HG03103 (cell line): Measurements from ENCODE around the gene AKR1B1.

ENCODE experiments used
- ATAC-seq: cut with Tn5 transposase; IDR thresholded peaks from one replicate; pipeline ENCODE4 v1.9.1; 2021; ENCODE audit warnings: low read depth; ENCODE audit not compliant: unreplicated experiment

AKR1B1 gene

DNA sequence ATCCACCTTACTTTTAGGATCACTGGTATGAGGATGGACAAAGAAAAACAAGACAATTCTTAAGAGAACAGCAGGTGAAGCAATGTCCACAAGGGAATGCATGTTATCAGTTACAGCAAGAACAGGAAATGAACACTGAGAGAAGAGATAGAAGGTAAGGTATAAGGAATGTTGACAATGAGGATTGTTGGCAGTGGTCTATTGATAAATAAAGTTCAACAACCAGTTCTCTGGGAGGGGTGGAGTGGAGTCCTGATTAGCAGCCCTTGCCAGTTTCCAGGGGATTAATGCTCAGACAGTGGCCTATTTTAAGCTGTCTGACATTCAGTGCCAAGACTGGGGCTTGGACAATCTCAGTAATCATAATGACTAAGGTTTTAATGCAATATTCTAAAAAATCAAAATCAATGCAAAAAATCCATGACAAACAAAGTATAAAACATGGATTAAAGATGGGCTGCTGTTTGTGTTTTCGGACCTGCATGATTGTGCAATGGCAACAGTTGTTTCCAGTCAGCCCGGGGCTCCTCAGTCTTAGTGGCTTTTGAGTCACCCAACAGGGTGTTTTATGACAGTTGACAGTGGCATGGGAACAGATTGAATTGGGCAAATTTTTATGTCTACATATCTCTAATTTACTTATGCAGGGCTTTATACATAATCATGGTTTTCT, 13.8 kb upstream of the AKR1B1 start:
- no peak for ATAC-seq

DNA sequence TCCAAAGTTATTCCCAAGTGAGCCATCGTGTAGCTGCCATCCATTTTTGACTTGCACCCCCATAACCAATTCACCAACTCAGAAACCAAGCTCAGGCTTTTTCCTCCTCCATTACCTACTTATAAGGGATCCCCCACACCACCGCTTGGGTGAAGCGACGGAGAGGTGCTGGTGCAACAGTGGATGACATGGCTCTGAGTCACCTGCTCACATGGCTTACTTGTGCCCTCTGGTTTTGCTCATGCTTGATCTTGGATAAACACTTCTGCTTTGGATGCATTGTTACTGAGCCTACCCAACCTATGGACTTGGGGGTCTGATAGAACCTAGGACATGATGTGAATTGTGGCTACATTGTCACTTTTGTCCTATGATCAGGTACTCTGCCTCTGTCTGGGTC, 12.0 kb upstream of the AKR1B1 start:
- ATAC-seq: no peak

DNA sequence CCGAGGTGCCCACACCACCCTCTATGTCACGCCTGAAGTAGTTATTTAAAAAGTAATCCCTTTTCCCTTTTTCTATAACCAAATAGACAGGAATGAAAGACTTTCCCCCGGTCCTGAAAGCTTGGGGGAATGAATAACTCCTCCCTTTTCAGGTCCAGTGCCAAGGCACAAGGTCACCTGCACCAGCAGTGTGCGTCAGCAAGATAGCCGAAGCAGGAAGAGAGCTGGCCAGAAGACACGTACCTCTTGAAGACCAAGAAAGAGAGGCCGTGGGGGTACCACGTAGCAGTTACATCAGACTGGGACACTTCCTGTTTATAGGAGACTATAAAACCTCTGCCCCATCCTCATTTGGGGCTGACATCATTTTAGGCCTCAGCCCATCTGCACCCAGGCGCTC, 10.7 kb upstream of the AKR1B1 start:
- ATAC-seq: no peak

DNA sequence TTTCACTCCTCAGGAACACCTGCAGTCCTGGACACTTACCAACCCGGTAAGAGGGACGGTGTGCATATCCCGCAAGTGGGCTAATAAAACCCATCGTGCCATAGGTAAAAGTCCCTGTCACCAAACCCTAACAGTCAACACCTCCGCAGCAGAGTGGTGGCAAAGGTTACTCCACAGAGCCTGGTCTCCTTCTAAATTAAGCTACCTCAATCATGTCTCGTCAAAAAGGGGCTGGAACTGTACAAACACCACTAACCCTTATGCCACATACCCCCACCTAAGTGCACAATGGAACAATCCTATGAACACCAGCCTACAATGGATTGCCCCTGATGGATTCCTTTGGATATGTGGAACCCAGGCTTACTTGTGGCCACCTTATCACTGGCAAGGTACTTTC, 9.6 kb upstream of the AKR1B1 start:
- no peak for ATAC-seq

DNA sequence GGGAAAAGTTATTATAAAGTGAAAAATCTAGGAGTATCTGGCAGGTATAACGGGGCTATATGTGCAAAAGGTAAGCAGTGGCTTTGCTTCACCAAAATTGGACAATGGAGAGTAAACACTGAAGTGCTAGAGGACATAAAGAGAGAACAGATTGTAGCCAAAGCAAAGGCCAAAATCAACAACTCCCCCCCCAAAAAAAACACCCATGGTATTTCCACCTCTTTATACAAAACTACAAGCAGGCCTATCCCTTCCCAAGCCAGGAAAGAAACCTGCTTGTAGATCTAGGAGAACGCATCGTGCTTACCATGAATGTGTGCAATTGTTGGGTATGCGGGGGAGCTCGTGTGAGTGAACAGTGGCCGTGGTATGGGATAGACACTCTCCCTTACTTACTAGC, 9.2 kb upstream of the AKR1B1 start:
- ATAC-seq: no peak

DNA sequence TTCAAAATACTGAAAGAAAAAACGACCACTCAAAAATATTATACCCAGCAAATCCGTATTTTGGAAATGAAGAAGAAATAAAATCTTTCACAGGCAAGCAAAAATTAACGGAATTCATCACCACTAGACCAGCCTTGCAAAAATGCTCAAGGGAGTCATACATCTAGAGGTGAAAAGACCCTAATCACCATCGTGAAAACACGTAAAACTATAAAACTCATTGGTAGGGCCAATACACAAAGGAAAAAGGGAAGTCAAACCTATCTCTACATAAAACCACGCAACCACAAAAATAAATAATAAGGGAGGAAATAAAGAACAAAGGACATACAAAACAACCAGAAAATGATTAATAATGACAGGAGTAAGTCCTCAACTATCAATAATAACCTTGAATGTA, 6.6 kb upstream of the AKR1B1 start:
- no peak for ATAC-seq

DNA sequence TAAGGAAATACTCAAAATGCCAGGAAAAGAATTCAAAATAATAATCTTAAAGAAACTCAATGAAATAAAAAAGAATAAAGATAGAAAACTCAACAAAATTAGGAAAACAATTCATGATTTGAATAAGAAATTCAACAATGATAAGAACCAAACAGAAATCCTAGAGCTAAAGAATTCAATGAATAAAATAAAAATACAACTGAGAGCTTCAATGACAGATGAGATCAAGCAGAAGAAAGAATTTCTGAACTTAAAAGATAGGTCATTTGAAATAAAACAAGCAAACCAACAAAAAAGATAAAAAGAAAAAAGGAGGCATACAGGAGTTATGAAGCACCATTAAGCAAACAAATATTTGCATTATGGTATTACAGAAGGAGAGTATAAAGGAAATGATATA, 5.6 kb upstream of the AKR1B1 start:
- no peak for ATAC-seq

DNA sequence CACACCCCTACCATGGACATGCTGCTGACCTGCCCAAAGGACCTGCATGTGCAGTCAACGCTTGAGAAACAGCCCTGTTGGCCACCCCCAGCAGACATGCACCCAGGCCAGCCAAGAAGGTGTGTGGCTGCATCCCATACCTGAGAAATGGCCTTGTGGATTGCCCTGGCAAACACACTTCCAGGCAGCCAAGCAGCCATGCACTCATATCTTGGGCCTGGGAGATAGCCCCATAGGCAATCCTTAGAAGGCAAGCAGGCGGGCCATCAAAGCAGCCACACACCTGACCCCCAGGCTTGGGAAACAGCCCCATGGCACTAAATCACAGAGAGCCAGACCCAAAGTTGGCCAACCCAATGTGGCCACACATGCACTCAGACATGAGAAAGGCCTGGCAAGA, 4.9 kb upstream of the AKR1B1 start:
- ATAC-seq: no peak

DNA sequence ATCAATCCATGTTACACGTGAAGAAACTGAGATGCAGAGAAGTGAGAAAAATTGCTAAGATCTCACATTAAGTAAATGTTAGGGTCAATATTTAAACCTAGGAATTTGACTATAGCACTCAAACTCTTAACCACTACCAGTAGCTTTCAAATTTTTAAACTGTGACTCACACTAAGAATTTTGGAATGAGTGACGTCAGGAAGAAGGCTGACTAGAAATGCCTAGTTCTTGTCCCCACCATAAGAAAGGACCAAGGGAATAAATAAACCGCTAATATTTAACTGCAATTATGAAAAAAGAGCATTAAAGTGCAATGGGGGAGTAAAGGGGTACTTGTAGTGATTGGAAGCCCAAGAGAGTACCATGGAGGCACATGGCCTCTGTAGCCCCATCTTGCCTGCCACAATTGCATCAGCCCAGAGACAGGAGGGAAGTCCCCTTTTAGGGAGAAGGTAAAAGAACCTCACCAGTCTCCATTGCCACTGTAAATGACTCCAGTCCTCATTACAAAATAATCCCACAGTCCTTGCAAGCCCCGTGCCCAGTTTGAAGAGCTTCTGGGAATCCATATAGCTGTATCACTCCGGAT, 3.5 kb upstream of the AKR1B1 start:
- no peak for ATAC-seq

DNA sequence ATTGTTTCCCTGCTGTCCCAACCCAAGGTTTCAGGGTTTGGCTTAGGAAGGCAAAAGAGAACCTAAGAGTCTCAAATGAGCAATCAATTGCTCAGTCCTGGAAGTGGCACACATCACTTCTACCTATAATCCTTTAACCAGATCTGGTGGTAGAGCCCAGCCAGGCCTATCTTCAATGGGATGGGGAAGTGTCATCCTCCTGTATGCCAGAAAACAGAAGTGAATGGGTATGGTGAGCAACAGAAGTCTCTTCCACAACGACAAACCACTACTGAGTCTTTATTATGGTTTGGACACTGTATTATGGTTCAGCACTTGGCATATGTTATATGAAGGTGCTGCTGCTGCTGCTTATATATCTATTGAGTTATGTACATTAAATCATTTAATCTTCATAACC, 3.0 kb upstream of the AKR1B1 start:
- ATAC-seq: no peak

DNA sequence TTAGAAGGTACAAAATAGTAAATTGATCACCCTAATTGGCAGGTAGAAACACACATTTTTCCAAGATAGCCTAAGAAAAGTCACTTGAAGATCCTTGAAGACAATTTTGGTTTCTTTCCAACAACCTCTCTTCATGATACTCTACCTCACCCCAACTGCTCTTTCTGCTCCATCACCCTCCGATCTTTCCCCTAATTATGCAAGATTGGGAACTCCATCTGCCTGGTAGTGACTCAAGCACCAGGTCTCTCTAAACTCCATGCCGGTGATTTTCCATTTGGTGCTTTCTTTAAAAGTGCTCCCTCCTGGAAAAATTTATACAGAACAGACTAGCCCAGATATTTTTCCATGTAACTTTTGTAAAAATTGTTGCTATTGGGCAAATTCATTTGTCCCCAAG, 1.1 kb upstream of the AKR1B1 start:
- ATAC-seq: no peak

DNA sequence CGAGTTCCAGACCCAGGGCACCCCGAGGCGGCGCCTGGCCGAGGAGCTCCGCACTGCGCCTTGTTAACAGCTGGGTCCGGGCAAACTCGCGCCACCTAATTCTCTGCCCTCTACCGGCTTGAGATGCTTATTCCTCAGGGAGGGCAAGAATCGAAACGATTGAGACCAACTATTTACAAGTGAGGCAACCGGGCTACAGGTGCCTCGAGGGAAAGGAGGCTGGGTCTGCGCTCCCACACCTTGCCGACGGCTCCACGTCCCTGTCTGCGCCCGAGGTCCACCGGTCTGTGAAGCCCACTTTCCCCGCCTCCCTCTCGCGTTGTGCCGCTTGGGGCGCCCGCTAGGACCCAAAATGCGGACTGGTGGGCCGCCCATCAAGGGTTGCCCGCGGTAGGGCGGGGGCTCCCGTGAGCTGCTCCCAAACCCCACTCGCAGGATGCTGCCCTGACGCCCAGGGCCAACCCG, 527 bp downstream of the AKR1B1 start:
- peak; percentile 37 for ATAC-seq

DNA sequence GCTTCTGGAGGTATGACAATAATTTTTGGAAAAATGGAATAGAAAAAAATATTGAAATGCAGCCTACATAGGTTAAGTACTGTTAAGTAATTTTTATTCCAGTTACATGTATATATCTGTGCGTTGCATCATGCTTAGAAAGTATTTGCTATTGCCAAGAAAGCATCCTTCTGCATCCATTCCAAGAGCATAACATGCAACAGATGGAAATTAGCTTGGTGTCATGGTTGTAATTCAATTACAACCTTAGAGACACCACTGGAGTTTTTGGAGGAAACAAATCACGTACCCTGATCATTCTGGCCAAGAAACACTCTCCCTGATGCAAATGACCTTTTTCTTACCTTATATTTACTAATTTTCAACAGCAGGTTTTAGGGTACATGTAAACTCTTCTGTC, 1.7 kb downstream of the AKR1B1 start:
- no peak for ATAC-seq

DNA sequence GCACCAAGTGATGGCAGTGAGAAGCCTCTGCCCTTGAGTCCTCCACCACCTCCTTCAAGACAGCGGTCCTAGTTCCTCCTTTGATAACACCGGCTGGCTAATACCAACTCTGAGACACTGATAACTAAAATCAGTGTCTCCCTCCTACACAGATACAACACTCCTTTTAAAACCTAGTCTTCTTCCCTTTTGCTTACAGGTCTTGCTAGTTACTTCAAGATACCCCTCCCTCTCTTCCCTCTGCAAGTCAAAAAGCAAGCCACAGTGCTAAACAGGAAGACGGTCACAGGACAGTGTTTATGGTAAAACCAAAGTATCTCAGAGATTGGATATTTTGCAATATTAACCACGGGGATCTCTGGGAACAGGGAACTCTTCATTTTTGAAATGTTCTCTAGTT, 4.6 kb downstream of the AKR1B1 start:
- ATAC-seq: no peak

DNA sequence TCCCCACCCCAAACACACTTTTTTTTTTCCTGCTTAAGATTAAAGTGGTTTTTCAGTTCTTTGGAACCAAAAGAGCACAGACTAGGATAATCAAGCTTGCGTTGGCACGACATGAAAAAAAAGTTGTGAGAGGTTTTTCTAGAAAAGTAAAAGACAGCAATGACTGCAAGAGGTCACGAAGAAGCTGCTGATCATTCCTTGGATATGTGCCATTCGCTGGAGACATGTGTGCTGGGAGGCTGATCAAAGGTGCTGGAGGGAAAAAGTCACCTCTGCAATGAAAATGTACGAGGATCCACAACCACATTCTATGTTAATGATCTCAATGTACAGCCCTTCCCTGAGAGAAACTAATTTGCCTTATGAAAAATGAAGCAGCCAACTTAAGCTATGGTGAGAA, 5.4 kb downstream of the AKR1B1 start:
- ATAC-seq: no peak

DNA sequence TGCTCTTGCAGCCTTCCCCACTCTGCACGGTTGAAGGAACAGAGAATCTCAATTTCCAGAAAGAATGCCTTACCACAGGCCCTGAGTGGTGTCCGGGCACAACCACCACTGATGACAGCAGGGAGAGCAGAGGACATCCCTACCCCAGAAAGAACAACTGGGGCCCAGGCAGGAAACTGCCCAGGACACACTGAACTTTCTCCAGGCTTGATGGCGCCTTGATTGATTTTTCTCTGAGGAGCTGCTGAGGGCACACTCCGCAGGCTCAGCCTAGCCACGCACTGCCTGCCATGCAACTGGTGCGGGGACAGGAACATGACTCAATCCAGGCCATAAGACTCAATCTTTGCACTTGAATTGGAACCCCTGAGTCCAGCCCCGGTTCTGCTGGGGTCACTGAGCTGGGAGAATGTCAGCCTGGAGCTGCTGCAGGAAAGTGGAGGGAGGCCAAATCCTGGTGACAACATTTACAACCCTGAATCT, 5.9 kb downstream of the AKR1B1 start:
- no peak for ATAC-seq

DNA sequence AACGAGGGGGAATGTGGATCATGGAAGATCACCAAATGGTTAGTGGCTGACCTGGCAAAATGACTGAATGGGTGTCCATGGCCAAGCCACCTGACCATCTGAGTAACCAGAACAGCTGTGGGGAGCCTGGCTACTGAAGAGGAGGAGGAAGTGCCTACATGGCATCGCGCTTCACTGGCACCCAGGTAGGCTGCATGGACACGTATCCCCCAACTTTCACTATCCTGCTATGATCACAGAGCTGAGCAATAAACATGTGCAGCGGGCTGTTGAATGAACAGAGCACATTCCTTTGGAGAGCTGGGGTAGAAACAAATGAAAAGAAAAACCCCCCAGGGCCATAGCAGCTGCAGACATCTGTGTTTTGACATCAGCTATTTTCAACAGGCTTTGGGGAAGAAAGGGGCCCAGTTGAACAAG, 6.5 kb downstream of the AKR1B1 start:
- no peak for ATAC-seq

DNA sequence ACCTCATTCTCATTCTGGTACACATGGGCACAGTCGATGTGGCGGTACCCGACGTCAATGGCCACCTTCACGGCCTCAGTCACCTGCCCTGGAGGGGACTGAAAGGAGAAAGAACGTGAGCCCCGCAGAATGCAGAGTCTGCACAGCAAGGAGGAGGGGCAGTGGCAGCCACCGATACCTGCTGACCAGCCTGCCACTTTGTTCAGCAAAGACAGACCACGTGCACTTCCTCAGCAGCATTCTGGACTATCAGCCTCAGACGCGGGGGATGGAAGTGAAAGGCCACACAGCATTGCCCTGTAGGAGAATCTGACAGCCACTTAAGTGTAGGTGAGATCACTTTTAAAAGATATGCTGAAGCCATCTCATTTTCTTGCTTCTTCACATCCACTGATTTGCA, 7.2 kb downstream of the AKR1B1 start:
- ATAC-seq: no peak

DNA sequence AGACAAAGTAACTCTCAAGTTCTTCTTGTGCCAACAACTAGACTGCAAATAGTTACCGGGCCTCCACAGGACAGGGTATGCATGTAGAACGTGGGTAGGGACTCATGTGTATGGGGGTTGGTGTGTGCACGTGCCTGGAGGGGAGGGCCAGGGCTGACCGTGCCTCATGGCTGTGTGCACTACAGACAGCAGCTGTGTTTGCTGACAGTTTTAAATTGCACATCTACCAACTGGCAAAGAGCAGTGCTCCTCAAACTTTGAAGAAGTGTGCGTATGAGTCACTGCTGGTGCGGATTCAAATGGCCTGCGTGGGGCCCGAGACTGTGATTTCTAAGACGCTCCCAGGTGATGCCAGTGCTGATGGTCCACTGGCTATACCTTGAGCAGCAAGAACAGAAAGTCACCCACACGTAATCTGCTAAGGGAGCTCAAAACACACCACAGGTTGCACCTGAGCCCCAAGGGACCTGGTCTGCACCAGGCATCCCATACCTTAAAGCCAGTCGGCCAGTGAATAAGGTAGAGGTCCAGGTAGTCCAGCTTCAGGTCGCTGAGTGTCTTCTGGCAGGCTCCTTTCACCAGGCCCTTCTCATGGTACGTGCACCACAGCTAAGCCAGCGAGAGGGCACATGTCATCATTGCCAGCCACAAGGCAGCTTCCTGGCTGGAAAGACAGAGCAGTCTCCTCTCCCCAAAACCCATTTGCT, 8.5 kb downstream of the AKR1B1 start:
- no peak for ATAC-seq

DNA sequence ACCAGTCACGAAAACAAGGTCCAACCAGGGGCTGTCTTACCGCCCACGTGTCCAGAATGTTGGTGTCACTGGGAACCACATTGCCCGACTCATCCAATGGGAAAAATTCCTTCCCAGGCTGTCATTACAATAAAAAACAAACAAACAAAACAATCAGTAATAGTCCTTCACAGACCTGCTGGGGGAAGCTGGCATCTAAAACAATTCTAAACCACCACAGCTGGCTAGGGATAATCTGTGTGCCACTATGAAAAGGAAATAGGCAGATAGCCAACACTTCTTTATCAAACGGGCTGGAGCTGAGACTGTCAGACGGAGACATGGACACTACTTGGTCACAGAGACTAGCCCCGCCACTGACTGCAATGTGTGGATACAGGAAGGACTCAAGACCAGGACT, 9.2 kb downstream of the AKR1B1 start:
- no peak for ATAC-seq

DNA sequence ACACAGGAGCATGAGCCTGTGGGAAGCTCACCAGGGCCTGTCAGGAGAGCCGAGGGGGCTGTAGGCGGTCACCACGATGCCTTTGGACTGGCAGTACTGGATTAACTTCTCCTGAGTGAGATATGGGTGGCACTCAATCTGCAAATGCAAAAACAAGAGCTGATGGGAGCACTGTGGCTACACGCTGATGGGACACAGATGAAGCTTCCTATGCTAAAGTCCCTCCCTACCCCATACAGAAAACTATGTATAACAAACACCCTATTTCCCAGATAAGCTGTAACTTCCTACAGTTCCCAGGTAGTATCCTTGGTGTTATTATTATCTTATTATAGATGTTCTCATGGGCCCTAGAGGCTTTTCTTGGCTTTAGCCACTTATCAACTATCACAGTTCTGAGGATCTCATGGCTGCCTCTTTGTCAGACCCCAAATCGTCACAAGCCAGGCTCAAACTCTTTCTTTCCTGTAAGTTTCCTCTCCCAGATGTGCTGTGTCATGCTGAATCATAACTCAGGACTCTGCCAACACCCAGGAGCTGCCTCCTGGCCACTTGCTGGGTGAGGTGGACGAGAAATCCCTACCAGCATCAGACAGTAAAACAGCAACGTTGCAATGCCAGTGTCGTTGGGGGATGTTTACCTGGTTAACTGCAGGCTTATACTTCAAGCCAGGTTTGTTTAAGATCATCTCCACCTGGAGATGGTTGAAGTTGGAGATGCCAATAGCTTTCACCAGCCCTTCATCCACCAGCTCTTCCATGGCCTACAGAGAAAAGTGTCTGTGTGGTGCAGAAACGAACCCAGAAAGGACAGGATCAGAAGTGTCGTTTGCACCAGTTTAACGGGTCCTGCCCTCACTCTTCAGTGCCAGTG, 10.3 kb downstream of the AKR1B1 start:
- no peak for ATAC-seq
